NCI-H2227 (cell line): ENCODE results near the gene MXRA5.
"Not testable (repeated sequence)": the region's sequence is repeated elsewhere in the genome, so short reads cannot be mapped to it uniquely, and the experiment has no call there.

ENCODE experiments used
- DNase-seq: peaks from one replicate; lab custom pipeline; 2025; ENCODE audit not compliant: unreplicated experiment; lab: John Stamatoyannopoulos, UW

The MXRA5 gene

GRCh38 chrX:3345281-3346191 is 916 bp downstream of the MXRA5 start:
- peak; percentile 45 for DNase-seq

- DNase-seq, result not testable (repeated sequence)
Observed at GRCh38 chrX:3343569-3343968, 2.9 kb downstream of the MXRA5 start.

DNA sequence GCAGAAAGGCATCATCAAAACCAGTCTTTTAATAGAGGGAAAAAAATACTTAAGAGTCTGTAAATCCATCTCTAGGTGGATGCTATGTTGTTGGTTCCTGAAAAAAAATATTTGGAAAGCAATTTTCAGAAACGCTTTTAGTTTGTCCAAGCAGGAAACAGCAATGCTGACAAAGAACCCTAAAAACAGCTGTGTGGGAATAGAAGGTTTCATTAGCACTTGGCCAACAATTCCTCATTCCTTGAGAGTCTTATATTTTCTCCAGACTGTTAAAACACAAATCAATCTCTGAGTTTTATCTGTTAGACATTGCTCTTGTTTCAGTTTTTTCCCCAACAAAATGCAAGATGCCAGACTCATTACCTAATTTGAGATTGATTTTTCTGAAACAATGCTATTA is 6.4 kb downstream of the MXRA5 start:
- no peak for DNase-seq

- no peak for DNase-seq
Observed at GRCh38 chrX:3326681-3327080, 19.8 kb downstream of the MXRA5 start.

- no peak for DNase-seq
Observed at GRCh38 chrX:3320471-3321046, 25.9 kb downstream of the MXRA5 start.

GRCh38 chrX:3317191-3317718 is 29.2 kb downstream of the MXRA5 start:
- DNase-seq, result no peak

- DNase-seq, result no peak
Observed at GRCh38 chrX:3312109-3312508, 34.3 kb downstream of the MXRA5 start.

- DNase-seq, result no peak
Observed at GRCh38 chrX:3307881-3308280, 38.6 kb downstream of the MXRA5 start.

GRCh38 chrX:3299636-3300035 is 46.8 kb downstream of the MXRA5 start:
- no peak for DNase-seq

GRCh38 chrX:3295731-3296130 is 50.7 kb downstream of the MXRA5 start:
- peak; percentile 17 for DNase-seq

GRCh38 chrX:3293251-3293650 is 53.2 kb downstream of the MXRA5 start:
- no peak for DNase-seq

DNA sequence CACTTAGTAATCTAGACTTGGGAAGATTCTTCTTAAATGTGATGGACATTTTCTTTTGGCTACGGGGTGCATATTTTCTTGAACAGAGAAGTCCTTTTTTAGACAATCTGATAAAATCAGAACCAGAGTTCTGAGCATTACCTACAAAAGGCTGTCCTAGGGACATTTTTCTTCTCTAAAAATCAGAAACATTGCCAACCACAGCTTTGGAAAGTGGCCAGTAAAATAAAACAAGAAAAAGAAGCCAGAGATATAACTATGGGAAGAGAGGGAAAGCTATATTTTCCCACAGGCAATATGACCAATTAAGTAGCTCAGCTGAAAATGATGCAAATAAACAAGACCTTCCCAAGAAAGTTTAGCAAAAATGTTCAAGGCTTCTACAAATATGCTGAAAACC is 55.9 kb downstream of the MXRA5 start:
- DNase-seq, result no peak

GRCh38 chrX:3286196-3286945 is 60.1 kb downstream of the MXRA5 start:
- peak; percentile 13 for DNase-seq

- no peak for DNase-seq
Observed at GRCh38 chrX:3280706-3281105, 65.7 kb downstream of the MXRA5 start.

DNA sequence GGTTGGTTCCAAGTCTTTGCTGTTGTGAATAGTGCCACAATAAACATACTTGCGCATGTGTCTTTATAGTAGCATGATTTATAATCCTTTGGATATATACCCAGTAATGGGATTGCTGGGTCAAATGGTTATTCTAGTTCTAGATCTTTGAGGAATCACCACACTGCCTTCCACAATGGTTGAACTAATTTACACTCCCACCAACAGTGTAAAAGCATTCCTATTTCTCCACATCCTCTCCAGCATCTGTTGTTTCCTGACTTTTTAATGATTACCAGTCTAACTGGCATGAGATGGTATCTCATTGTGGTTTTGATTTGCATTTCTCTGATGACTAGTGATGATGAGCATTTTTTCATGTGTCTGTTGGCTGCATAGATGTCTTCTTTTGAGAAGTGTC is 72.8 kb downstream of the MXRA5 start:
- not testable (repeated sequence) for DNase-seq

GRCh38 chrX:3271834-3272186 is 74.6 kb downstream of the MXRA5 start:
- no peak for DNase-seq

DNA sequence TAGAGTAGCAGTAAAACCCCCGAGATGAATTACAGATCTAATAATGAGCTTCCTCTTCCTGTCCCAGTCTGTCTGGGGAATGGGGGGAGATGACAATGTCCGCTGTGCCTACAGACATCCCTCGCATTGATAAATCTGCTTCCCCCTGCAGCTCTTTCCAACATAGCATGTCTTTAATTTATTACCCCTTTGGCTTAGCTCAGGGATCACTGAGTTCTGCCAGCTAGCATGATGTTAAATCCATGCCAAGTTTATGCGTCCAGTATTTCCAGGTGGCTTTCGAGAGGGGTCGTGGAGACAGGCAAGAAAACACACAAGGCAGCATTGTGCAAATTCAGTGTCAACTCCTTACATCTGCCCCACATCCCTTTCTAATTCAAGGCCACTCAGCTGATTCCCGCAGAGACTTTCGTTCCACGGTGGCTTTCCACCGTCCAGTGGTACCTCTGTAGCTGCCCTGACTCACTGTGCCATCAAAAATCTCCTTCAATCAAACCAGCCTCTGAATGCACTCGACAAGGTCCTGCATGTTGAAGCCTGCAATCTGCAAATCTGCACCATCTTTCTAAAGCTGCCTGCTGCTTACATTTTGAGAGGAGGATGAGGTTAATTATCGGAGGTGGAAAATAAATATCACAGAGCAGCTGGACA is 75.1 kb downstream of the MXRA5 start:
- no peak for DNase-seq

- no peak for DNase-seq
Observed at GRCh38 chrX:3268829-3269228, 77.6 kb downstream of the MXRA5 start.

- DNase-seq, result no peak
Observed at GRCh38 chrX:3263681-3264126, 82.7 kb downstream of the MXRA5 start.

GRCh38 chrX:3262901-3263300 is 83.6 kb downstream of the MXRA5 start:
- DNase-seq, result no peak
